Occipital lobe (tissue), 2 donors: ENCODE measurements around the gene EDIL3. TPM values are rescaled to one million over a fixed set of nuclear protein-coding genes. Genes with fewer than 3 reads are reported as not detected.
"Not testable (repeated sequence)": the region's sequence is repeated elsewhere in the genome, so short reads cannot be mapped to it uniquely, and the experiment has no call there.

ENCODE experiments used
- DNase-seq: peaks from one replicate; lab custom pipeline; 2025; lab: John Stamatoyannopoulos, UW
- total RNA-seq: library from RNA; depleted of rRNA; stranded (reverse); fragments of >200 nt; gene quantifications from one replicate; pipeline ENCODE4 v1.2.3, GENCODE V29; 2014

EDIL3 gene
- total RNA-seq, 1 donor from 2014 or later, result 78.0 TPM

- DNase-seq, result no peak
Measured at GRCh38 chr5:84301535-84301934, 83.1 kb downstream of the EDIL3 start.

GRCh38 chr5:84299959-84300358 lies 84.7 kb downstream of the EDIL3 start:
- DNase-seq, result no peak

GRCh38 chr5:84298628-84299027 lies 86.1 kb downstream of the EDIL3 start:
- no peak for DNase-seq

- DNase-seq, result not testable (repeated sequence)
Measured at GRCh38 chr5:84297641-84298040, 87.0 kb downstream of the EDIL3 start.

GRCh38 chr5:84292788-84293653 lies 91.7 kb downstream of the EDIL3 start:
- DNase-seq, result no peak

GRCh38 chr5:84292000-84292642 lies 92.6 kb downstream of the EDIL3 start:
- no peak for DNase-seq

- DNase-seq, result no peak
Measured at GRCh38 chr5:84290673-84291072, 94.0 kb downstream of the EDIL3 start.

- peak; percentile 12 for DNase-seq
Measured at GRCh38 chr5:84290161-84290560, 94.5 kb downstream of the EDIL3 start.

- no peak for DNase-seq
Measured at GRCh38 chr5:84287951-84288350, 96.7 kb downstream of the EDIL3 start.

- DNase-seq, result no peak
Measured at GRCh38 chr5:84286662-84287061, 98.0 kb downstream of the EDIL3 start.

- DNase-seq, result no peak
Measured at GRCh38 chr5:84285641-84286637, 98.7 kb downstream of the EDIL3 start.

GRCh38 chr5:84281383-84281782 lies 103.3 kb downstream of the EDIL3 start:
- no peak for DNase-seq

GRCh38 chr5:84279234-84279633 lies 105.4 kb downstream of the EDIL3 start:
- DNase-seq, result no peak

GRCh38 chr5:84275609-84276008 lies 109.1 kb downstream of the EDIL3 start:
- DNase-seq, result no peak

- no peak for DNase-seq
Measured at GRCh38 chr5:84274585-84275468, 109.9 kb downstream of the EDIL3 start.

GRCh38 chr5:84273517-84273883 lies 111.2 kb downstream of the EDIL3 start:
- no peak for DNase-seq

GRCh38 chr5:84272771-84273516 lies 111.7 kb downstream of the EDIL3 start:
- DNase-seq, result no peak

- DNase-seq, result no peak
Measured at GRCh38 chr5:84265739-84266550, 118.7 kb downstream of the EDIL3 start.

GRCh38 chr5:84265130-84265529 lies 119.5 kb downstream of the EDIL3 start:
- DNase-seq, result no peak
